Activated T-helper 2 cell treated with anti-CD3 and anti-CD28 coated beads, Interferon-gamma antibody, Interleukin-2, Interleukin-4, amounts not matched to agents 10 μg/mL and 5 μg/mL and 100 μg/mL, durations not matched to agents 14 hours and 24 hours and 36 hours (primary cell): ENCODE measurements around the gene CXCR2. TPM values are rescaled to one million over a fixed set of nuclear protein-coding genes. Genes with fewer than 3 reads are reported as not detected.
"Not testable (repeated sequence)": the region's sequence is repeated elsewhere in the genome, so short reads cannot be mapped to it uniquely, and the experiment has no call there.

Experiments used
- DNase-seq: peaks from one replicate; pipeline ENCODE4 v3.0.0; 2021; ENCODE audit warnings: low spot score
- H3K27ac Mint-ChIP-seq: one replicate; pipeline ENCODE4 v1.8.0; 2021; ENCODE audit warnings: mixed read lengths
- H3K27me3 Mint-ChIP-seq: one replicate; pipeline ENCODE4 v1.8.0; 2021; ENCODE audit warnings: low read depth, mixed read lengths
- H3K36me3 Mint-ChIP-seq: one replicate; pipeline ENCODE4 v1.8.0; 2021; ENCODE audit warnings: low read depth, mixed read lengths
- H3K4me1 Mint-ChIP-seq: one replicate; pipeline ENCODE4 v1.8.0; 2021; ENCODE audit warnings: low read depth, mixed read lengths
- H3K4me3 Mint-ChIP-seq: one replicate; pipeline ENCODE4 v1.8.0; 2021; ENCODE audit warnings: low read depth, mild to moderate bottlenecking, moderate library complexity, mixed read lengths
- H3K9me3 Mint-ChIP-seq: one replicate; pipeline ENCODE4 v1.8.0; 2021; ENCODE audit warnings: mixed read lengths
- intact Hi-C: fragments of 100-400 bp; cut with micrococcal nuclease; formaldehyde crosslinking; loops from one replicate; pipeline ENCODE4 v1.15.1; 2023
- total RNA-seq: library from RNA; stranded (reverse); gene quantifications from 2 replicates; pipeline ENCODE4 v1.2.3, GENCODE V29; 2022

CXCR2 gene
- total RNA-seq, 1 donor from 2014 or later = 0.09 TPM

DNA sequence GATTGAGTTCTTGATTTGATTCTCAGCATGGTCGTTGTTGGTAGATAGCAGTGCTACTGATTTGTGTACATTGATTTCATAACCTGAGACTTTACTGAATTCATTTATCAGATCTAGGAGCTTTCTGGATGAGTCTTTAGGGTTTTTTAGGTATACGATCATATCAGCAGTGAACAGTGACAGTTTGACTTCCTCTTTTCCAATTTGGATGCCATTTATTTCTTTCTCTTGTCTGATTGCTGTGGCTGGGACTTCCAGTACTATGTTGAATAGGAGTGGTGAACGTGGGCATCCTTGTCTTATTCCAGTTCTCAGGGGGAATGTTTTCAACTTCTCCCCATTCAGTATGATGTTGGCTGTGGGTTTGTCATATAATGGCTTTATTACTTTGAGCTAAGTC is 27.9 kb upstream of the CXCR2 start:
- peaks cover 52% of the 10 kb centered on the region for H3K27me3 Mint-ChIP-seq
- H3K36me3 Mint-ChIP-seq = no peaks in the 10 kb centered on the region
- no peak overlapping the region for H3K27ac Mint-ChIP-seq
- H3K4me1 Mint-ChIP-seq = peaks cover 13% of the 10 kb centered on the region
- H3K4me3 Mint-ChIP-seq = no peak overlapping the region
- intact Hi-C loops = no loop called here
- no peak for DNase-seq
- H3K9me3 Mint-ChIP-seq = peaks cover 21% of the 10 kb centered on the region

DNA sequence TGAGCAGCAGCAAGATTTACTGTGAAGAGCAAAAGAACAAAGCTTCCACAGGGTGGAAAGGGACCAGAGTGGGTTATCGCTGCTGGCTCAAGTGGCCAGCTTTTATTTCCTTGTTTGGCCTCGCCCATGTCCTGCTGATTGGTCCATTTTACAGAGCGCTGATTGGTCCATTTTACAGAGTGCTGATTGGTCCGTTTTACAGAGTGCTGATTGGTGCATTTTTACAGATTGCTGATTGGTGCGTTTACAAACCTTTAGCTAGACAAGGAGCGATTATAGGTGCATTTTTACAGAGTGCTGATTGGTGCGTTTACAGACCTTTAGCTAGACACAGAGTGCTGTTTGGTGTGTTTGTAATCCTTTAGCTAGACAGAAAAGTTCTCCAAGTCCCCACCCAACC is 17.0 kb upstream of the CXCR2 start:
- H3K36me3 Mint-ChIP-seq = not testable (repeated sequence)

DNA sequence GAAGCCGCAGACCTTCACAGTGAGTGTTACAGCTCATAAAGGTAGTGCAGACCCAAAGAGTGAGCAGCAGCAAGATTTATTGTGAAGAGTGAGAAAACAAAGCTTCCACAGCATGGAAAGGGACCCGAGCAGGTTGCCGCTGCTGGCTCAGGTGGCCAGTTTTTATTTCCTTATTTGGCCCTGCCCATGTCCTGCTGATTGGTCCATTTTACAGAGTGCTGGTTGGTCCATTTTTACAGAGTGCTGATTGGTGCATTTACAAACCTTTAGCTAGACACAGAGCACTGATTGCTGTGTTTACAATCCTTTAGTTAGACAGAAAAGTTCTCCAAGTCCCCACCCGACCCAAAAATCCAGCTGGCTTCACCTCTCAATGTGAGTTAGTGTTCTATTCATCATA is 4.0 kb upstream of the CXCR2 start:
- H3K27ac Mint-ChIP-seq, intact Hi-C loops, H3K4me3 Mint-ChIP-seq, H3K36me3 Mint-ChIP-seq, H3K4me1 Mint-ChIP-seq, DNase-seq: not testable (repeated sequence)
- peaks cover 12% of the 10 kb centered on the region for H3K27me3 Mint-ChIP-seq
- H3K9me3 Mint-ChIP-seq = peaks cover 15% of the 10 kb centered on the region

More for the DNA sequence above, 17.0 kb upstream of the CXCR2 start:
- DNase-seq, intact Hi-C loops, H3K4me1 Mint-ChIP-seq, H3K27ac Mint-ChIP-seq, H3K4me3 Mint-ChIP-seq: not testable (repeated sequence)
- Mint-ChIP-seq H3K27me3 (peaks cover 22% of the 10 kb centered on the region), H3K9me3 (peaks cover 16% of the 10 kb centered on the region)

DNA sequence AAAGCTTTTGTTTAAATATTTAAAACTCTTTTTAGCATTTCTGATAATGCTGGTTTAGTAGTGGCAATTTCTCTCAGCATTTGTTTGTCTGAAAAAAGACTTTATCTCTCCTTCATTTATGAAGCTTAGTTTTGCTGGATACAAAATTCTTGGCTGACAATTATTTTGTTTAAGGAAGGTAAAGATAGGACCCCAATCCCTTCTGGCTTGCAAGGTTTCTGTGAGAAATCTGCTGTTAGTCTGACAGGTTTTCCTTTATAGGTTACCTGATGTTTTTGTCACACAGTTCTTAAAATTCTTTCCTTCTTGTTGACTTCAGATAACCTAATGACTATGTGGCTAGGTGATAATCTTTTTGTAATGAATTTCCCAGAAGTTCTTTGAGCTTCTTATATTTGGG is 3.5 kb upstream of the CXCR2 start:
- H3K4me3 Mint-ChIP-seq, H3K36me3 Mint-ChIP-seq, DNase-seq, H3K27ac Mint-ChIP-seq, intact Hi-C loops, H3K4me1 Mint-ChIP-seq: not testable (repeated sequence)
- Mint-ChIP-seq H3K9me3 (peaks cover 11% of the 10 kb centered on the region), H3K27me3 (peaks cover 12% of the 10 kb centered on the region)

DNA sequence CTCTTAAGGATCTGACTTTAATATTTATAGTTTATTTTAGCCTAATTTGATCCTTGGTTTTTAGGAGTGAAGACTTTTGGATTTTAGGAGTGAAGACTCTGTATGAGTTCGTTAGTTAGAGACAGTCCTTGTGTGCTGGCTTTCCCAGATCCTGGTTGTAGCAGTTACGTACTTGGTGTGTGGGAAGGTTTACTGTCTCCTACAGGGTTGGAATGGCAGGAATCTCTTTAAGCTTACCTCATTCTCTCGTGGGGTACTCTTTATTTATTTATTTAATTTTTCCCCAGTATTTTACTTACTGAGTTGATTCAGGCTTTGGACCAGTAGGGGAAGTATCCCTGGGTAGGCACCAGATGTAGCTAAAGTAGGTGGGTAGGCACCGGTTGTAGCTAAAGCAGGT is 1.8 kb upstream of the CXCR2 start:
- Mint-ChIP-seq H3K4me3 (no peak overlapping the region), H3K4me1 (peaks cover 8% of the 10 kb centered on the region), H3K36me3 (no peaks in the 10 kb centered on the region), H3K9me3 (peaks cover 7% of the 10 kb centered on the region), H3K27ac (no peak overlapping the region), H3K27me3 (peaks cover 19% of the 10 kb centered on the region)
- intact Hi-C loops = no loop called here
- DNase-seq = no peak

DNA sequence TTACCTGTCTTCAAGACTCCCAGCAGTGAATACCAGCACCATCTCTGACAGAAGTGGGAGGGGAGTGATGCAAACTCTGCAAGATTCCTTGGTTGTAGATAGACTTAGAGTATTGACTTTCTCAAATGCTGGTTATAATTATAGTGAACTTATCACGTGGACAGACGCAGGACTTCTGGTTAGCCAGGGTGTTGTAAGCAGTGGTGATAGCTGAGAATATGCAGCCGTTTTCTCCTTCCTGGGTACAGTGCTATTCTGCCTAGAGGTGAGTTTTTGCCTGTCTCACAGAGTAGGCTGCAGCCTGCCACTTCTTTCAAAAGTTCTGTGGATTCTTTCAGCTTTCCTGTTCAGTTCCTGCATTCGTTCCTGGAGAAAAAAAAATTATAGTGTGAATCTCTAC is 733 bp upstream of the CXCR2 start:
- H3K36me3 Mint-ChIP-seq = no peaks in the 10 kb centered on the region
- H3K27ac Mint-ChIP-seq = no peak overlapping the region
- peaks cover 8% of the 10 kb centered on the region for H3K4me1 Mint-ChIP-seq

DNA sequence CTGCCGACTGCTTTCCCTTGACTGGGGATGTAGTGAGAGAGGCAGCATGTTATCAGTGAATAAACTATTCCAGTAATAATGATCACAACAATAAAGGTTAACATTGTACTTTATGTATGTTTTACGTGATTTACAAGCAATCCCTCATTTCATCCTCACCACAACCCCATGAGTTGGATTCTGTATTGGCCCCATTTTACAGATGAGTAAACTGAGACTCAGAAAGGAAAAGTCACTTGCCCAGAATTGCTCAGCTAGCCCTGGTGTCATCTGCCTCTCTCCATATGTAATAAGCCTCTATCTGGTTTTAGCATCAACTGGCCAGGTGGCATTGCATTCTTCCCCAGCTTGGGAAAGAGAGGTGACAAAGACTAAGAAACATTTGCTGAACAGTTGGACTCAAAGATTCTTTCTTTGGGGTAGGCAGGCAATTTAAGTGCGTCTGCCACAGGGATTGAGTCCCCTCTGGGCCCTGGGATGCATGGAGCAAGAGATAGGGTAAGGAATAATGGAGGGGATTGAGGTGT is 2.2 kb downstream of the CXCR2 start:
- no peaks in the 10 kb centered on the region for H3K9me3 Mint-ChIP-seq
- peaks cover 11% of the 10 kb centered on the region for H3K27me3 Mint-ChIP-seq
- peaks cover 8% of the 10 kb centered on the region for H3K4me1 Mint-ChIP-seq
- H3K27ac Mint-ChIP-seq = no peak overlapping the region
- no peaks in the 10 kb centered on the region for H3K36me3 Mint-ChIP-seq
- intact Hi-C loops = no loop called here
- H3K4me3 Mint-ChIP-seq = no peak overlapping the region
- no peak for DNase-seq

More for the DNA sequence above, 733 bp upstream of the CXCR2 start:
- Mint-ChIP-seq H3K9me3 (peaks cover 7% of the 10 kb centered on the region), H3K4me3 (no peak overlapping the region), H3K27me3 (peaks cover 22% of the 10 kb centered on the region)
- intact Hi-C loops = no loop called here
- no peak for DNase-seq

DNA sequence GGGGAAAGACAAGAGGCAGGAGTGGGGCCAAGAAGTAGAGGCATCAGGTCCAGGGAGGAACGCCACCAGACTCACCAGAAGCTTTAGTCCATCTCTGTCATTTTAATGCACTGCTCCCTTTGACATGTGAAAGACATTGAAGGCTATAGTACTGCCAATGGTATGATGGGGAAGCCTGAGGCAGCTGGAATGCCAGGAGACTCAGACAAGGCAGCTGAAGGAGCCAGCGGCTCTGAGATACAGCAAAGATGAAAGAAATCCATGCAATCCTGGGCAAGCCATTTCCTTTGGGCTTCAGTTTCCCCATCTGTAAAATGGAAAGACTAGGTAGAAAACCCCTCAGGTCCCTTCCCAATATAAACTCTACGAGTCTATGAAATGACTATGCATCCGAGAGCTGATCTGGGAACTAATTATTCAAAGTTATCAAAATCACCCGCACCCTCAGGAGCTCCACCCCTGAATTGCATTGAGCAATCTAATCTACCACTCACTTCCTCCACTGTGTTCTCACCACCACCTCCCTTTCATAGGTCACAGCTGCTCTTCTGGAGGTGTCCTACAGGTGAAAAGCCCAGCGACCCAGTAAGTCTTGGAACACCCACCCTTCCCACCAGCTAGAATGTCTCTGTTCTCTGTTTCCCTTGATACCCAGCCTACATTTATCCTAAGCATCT is 3.1 kb downstream of the CXCR2 start:
- DNase-seq = no peak
- Mint-ChIP-seq H3K27ac (no peak overlapping the region), H3K4me3 (no peak overlapping the region), H3K27me3 (peaks cover 11% of the 10 kb centered on the region), H3K9me3 (no peaks in the 10 kb centered on the region), H3K4me1 (peaks cover 8% of the 10 kb centered on the region), H3K36me3 (no peaks in the 10 kb centered on the region)
- intact Hi-C loops = no loop called here

DNA sequence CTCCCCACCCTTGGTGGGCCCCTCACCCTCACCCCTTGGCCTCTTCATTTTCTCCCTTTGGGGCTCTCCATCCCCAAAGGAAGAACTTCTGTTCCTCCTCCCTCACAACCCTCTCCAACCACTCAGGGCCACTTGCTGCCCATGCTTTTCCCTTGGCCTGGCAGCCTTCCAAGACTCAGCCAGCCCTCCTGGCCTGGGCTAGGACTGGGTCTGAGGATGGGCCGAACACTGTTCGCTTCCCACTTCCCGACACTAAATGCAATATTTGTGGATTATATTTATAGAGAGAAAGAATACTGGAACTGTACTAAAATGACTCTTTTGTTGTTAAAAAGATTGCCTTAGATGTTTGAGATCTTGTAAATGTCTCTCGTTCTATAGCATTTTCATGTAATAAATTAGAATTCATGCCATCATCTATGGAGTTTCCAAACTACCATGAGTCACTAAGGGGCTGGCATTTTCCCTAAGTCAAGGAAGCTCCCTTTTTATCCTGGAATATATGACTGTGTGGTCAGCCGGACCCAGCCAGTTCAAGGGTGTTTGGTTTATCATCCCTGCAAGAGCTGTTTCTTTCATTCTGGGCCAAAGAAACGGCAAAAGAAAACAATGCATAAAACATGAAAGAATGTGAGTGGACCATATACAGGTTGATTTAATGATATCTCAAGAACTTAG is 3.8 kb downstream of the CXCR2 start:
- peaks cover 11% of the 10 kb centered on the region for H3K27me3 Mint-ChIP-seq
- intact Hi-C loops = no loop called here
- no peaks in the 10 kb centered on the region for H3K36me3 Mint-ChIP-seq
- H3K4me3 Mint-ChIP-seq = no peak overlapping the region
- no peak for DNase-seq
- no peaks in the 10 kb centered on the region for H3K9me3 Mint-ChIP-seq
- H3K4me1 Mint-ChIP-seq = peaks cover 8% of the 10 kb centered on the region
- H3K27ac Mint-ChIP-seq = no peak overlapping the region

DNA sequence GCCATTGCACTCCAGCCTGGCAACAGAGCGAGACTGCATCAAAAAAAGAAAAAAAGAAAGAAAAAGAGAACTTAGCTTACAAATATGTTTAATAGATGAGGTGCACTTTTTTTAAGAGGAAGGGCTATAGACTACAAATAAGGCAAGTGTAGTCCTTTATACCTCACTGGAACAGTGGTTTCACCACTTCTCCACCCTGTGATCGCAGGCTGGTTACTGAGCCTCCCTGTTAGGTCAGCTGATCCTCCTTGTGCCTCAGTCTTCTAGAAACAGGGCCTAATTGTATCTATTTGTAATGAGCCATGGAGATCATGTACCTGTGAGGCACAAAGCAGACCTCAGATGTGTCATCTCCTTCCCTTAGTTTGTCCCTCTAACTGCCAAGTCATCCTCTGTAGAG is 4.5 kb downstream of the CXCR2 start:
- Mint-ChIP-seq H3K27me3 (peaks cover 11% of the 10 kb centered on the region), H3K4me1 (peaks cover 7% of the 10 kb centered on the region), H3K36me3 (no peaks in the 10 kb centered on the region), H3K27ac (no peak overlapping the region), H3K9me3 (no peaks in the 10 kb centered on the region), H3K4me3 (no peak overlapping the region)
- intact Hi-C loops = no loop called here
- no peak for DNase-seq

DNA sequence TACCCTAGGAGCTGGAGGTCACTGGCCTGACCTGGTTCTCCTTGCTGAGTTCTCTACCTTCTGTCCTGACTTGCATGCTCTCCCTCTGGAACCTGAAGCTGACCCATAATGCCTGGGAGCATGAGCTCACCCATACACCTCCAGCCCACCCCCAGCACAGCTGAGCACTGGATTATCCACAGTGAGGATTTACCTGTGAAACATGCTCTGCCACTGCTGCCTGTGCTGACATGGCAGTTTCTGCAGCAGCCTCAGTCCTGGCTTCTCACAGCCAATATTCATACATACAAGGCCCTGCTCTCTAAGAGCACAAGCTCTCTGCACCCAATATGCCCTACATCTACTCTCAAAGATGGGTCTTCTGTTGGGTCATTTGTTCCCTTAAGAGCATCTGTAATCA is 5.0 kb downstream of the CXCR2 start:
- intact Hi-C loops = no loop called here
- no peak for DNase-seq
- Mint-ChIP-seq H3K4me1 (peaks cover 3% of the 10 kb centered on the region), H3K36me3 (no peaks in the 10 kb centered on the region), H3K27ac (no peak overlapping the region), H3K4me3 (no peak overlapping the region), H3K27me3 (peaks cover 11% of the 10 kb centered on the region), H3K9me3 (no peaks in the 10 kb centered on the region)

DNA sequence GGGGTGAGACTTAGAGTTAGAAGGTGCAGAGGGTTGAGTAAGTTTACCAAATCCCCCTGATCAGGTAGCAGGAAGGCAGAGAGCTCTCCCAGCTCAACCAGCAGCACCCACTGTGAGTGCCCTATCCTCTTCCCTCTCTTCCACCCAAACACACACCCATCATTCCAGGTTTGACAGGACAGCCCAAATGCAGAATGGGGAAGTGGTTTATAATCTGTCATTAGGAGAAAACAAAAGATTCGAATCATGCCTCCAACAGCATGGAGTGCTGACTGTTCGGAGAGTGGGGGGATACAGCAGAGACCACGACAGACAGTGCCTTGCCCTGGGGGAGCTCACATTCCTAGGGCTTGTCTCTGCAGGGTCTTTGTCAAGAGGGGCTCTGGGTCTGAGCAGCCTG is 11.7 kb downstream of the CXCR2 start:
- peaks cover 28% of the 10 kb centered on the region for H3K27me3 Mint-ChIP-seq
- H3K4me1 Mint-ChIP-seq = no peaks in the 10 kb centered on the region
- H3K9me3 Mint-ChIP-seq = no peaks in the 10 kb centered on the region
- H3K4me3 Mint-ChIP-seq = no peak overlapping the region
- no peaks in the 10 kb centered on the region for H3K36me3 Mint-ChIP-seq
- no peak overlapping the region for H3K27ac Mint-ChIP-seq
- intact Hi-C loops = no loop called here
- no peak for DNase-seq

DNA sequence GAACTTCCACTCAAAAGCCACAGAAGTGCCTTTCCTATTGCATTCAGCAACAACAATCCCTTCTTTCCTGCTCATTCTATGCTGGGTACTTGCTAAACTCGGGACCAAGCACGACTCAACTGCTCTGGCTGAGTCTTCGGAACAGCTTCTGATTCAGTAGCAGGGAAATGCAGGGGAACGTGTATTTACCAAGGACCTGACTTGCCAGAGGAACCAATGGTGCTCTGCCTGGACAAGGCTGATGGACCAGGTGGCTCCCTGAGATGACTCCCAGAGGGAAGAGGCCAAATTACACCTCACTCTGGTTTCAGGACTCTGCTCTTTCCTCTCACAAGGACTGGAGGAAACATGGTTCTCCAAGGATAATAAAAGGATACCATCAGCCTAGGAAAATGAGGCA is 12.2 kb downstream of the CXCR2 start:
- H3K9me3 Mint-ChIP-seq = no peaks in the 10 kb centered on the region
- peaks cover 28% of the 10 kb centered on the region for H3K27me3 Mint-ChIP-seq
- intact Hi-C loops = no loop called here
- H3K4me3 Mint-ChIP-seq = no peak overlapping the region
- DNase-seq = no peak
- no peak overlapping the region for H3K27ac Mint-ChIP-seq
- no peaks in the 10 kb centered on the region for H3K4me1 Mint-ChIP-seq
- H3K36me3 Mint-ChIP-seq = no peaks in the 10 kb centered on the region
